ENCODE measurements around the gene UTRN.

The UTRN gene

GRCh38 chr6:144314003-144314485, 28.9 kb downstream of the UTRN start:
- no peak for DNase-seq (ENCODE audit: low read depth)

GRCh38 chr6:144314562-144314961, 29.4 kb downstream of the UTRN start:
- no peak for DNase-seq (ENCODE audit: low read depth)

- DNase-seq (ENCODE audit: low read depth), result no peak
These were observed 30.3 kb downstream of the UTRN start for GRCh38 chr6:144315226-144315980.

DNA sequence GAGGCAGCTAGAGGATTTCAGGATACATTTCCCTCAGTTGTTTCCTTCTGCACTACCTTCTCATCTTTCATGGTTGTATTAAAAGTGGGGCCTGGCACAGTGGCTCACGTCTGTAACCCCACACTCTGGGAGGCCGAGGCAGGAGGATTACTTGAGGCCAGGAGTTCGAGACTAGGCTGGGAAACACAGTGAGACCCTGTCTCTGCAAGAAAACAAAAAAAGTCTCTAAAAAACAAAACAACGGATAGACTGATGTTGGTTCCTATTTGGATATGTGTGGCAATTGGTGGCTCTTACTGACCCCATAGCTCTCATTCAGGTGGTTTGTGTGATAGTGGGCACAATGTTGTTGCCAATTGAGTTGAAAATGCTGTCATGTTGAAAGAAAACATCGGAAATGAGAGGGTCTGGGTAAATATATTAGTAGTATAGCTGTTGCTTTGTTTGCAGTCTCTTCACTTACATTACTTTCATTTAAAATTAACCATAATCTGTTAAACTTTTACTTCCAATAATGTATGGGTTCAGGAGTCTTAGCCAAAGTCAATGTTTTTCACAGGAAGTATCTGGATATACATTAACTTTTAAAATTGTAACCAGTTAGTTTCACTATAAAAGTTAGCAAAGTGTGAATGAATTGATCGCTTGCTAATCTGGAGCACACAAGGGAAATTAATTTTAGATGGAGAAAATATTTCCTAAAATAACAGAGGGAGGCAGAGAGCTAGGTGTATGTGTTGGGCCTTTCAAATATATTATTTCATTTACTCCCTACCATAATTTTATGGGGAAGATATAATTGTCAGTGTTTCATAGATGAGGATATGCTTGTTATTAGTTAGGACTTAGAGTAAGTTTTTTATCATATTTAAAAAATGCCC, 31.1 kb downstream of the UTRN start:
- DNase-seq (ENCODE audit: low read depth), result no peak

DNA sequence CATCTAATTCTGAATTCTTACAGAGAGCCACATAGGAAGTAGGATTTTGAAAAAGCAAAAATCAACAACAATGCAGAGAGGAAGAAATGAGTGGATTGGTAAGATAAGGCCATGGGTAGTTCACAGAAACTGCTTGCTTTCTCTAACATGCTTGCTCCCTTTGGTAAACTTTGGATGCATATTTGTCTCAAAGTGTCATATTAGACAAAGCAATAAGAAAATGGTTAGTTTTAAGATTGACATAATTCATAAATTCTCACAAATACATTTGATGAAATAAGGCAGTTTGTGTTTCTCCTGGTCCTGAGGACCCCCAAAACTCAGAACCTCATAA, 31.7 kb downstream of the UTRN start:
- no peak for DNase-seq (ENCODE audit: low read depth)

- DNase-seq (ENCODE audit: low read depth), result no peak
These were observed 32.6 kb downstream of the UTRN start for GRCh38 chr6:144317736-144318135.

DNA sequence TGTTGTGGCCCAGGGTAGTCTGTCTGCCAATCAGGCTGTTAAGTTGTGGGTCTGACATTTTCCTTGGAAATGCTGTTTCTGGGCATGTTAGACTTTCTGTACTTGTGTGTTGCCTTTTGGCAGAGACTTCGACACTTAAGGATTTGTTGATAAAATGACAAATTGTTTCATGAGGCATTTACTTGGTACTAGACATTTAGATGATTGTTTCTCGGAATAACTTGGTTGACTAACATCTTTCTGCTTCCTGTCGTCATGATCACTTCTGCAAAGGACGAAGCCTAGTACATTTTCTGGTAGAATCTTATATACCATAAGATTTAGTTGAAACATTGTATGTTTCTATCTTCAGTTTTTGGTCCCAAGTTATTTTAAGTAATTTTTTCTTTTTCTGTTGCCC, 34.1 kb downstream of the UTRN start:
- no peak for DNase-seq (ENCODE audit: low read depth)

DNA sequence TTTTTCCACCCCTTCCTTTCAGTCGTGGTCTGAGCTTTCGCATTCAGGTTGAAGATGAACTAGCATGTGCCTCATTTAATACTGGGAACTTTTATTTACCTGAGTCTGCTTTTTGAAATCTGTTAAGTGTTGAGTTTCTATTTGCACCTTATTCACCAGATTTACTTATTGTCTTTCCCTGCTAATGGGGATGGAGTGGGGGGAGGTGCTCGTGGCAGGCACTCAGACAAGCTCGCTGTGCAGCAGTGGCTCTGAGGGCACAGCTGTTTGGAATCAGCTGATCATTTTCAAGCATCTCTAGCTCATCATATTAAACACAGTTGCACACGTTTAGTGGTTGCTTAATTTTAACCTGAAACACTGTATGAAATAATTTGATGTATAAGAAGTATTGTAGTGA, 35.6 kb downstream of the UTRN start:
- DNase-seq (ENCODE audit: low read depth), result no peak

DNA sequence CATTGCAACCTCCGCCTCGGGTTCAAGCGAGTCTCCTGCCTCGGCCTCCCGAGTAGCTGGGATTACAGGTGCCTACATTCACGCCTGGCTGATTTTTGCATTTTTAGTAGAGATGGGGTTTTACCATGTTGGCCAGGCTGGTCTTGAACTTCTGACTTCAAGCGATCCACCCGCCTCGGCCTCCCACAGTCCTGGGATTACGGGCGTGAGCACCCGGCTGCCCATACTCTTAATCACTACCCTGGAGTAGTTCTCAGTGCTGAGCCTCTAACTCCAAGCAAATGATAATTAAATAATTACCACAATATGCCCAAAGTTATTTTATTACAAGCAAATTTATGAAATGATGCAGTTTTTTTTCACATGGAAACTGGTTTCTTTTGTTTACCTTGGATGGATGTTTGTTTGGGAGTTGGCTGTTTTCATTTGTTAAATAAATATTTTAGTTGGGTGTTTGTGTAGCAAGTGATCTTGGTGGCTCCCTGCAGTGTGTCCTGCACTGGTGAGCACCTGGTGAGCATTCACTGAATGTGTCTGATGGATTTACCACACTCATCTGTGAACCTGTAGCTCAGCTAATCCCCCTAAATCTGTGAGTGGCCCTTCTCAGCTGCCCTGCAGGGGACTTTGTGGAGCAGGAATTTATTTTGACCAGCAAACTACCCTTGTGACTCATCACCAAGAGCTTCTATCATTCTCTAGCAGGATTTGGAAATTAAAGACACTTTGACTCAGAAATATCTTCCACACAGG, 36.9 kb downstream of the UTRN start:
- no peak for DNase-seq (ENCODE audit: low read depth)

DNA sequence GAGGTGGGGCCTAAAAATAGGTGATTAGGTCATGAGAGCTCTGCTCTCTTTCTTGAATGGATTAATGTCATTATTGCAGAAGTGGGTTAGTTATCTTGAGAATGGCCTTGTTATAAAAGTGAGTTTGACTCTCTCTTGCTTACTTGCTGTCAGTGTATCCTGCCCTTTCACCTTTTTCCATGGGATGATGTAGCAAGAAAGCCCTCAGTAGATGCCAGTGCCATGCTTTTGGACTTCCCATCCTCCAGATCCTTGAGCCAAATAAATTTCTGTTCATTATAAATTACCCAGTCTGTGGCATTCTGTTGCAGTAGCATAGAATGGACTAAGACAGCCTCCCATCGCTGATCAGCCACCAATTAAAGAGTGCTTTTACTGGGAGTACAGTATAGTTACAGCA, 40.1 kb downstream of the UTRN start:
- DNase-seq (ENCODE audit: low read depth), result no peak

DNA sequence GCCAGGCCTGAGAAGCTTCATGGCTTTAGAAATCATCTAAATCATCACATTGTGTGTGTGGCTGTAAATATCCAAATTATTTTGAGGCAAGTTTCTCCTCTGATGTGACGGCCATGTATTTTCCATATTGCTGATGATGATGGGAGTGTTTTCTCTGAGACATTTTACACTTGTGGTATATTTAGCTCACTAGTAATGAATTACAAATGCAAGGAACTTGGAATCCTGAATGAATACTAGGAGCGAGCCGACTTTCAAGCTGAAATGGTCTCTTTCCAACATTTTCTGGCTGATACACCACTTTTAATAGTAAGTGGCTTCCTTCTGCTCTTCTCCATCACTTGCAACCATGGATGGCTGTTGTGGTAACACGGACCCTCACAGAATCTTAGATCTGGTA, 41.3 kb downstream of the UTRN start:
- no peak for DNase-seq (ENCODE audit: low read depth)

DNA sequence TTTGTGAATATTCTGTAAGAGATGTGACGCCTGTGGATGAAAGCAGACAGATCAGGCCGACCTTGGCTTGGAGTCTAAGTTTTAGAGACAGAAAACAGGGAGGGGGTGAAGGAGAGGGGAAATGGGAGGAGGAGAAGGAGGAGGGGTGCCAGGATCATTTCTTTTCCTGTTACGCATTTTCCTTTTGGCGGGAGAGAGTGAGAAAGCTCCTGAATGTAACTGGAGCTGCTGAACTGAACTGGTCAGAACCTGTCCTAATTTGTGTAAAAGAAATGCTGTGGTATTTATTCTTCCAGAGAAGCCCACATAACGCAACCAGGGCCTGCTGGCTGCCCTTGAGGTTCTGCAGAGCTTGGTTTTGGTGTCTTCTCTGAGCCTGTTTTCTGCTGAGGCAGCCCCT, 41.9 kb downstream of the UTRN start:
- DNase-seq (ENCODE audit: low read depth), result no peak

- no peak for DNase-seq (ENCODE audit: low read depth)
These were observed 45.2 kb downstream of the UTRN start for GRCh38 chr6:144330017-144330987.

- DNase-seq (ENCODE audit: low read depth), result no peak
These were observed 46.4 kb downstream of the UTRN start for GRCh38 chr6:144331491-144331969.

- no peak for DNase-seq (ENCODE audit: low read depth)
These were observed 47.0 kb downstream of the UTRN start for GRCh38 chr6:144332177-144332576.

DNA sequence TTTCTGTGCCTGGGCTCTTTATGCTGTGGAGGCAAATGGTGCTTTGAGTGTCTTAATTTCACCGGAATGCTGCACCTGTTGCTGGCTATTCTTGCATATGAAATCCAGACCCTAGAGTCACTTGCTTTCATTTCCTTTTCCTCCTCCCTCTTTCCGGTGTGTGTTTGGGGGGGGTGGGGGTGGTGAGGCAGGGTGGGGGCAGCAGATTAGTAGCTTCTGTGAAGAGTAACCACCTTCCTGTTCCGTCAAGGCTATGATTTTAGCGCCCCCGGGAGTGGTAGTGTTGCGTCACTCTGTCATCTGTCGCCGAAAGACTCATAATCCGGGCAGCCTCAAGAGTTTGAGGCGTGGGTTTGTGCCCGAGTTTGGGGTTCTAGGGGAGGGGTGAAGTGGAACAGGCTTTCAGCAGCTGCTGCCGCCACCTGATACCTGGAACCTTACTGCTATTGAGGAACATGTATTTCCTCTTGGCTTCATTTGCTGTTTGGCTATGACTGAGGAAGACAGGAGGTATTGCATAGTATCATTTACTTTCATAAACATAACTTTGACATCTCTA, 49.1 kb downstream of the UTRN start:
- peak; percentile 44 for DNase-seq (ENCODE audit: low read depth)

All from activated T-cell treated with anti-CD3 and anti-CD28 coated beads for 48 hours (primary cell).